Measurements from ENCODE around the gene CFAP54. TPM values are rescaled to one million over a fixed set of nuclear protein-coding genes. Genes with fewer than 3 reads are reported as not detected.

The CFAP54 gene
- polyA plus RNA-seq, 1 donor = 0.46 TPM

DNA sequence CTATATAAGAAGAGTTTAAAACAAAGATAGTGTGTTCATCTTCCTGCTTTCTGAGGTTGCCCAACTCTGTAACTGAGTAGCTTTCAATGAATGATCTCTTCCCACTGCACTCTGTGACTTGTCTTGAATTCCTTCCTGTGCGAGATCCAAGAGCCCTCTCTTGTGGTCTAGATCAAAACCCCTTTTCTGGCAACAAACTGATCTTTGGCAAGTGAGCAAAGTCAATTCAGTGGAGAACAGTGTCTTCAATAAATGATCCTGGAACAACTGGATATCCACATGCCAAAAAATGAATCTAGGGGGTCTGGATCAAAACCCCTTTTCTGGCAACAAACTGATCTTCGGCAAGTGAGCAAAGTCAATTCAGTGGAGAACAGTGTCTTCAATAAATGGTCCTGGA lies 8.5 kb downstream of the CFAP54 start:
- Histone ChIP-seq H3K9me3 (ENCODE audit: control insufficient read depth, low read depth, low read length) (no peaks in the 10 kb centered on the region), H3K27ac (ENCODE audit: low read length) (no peak overlapping the region), H3K27me3 (ENCODE audit: control insufficient read depth, insufficient read depth, low read length) (no peaks in the 10 kb centered on the region), H3K4me1 (ENCODE audit: control insufficient read depth, insufficient read depth, low read length) (no peaks in the 10 kb centered on the region), H3K4me3 (ENCODE audit: low read length) (no peak overlapping the region), H3K36me3 (ENCODE audit: control insufficient read depth, insufficient read depth, low read length) (no peaks in the 10 kb centered on the region)
- no CpG with 5 or more reads among the region's 2 CpGs for WGBS (ENCODE audit: insufficient coverage, low lambda C conversion rate)
- DNase-seq = no peak

DNA sequence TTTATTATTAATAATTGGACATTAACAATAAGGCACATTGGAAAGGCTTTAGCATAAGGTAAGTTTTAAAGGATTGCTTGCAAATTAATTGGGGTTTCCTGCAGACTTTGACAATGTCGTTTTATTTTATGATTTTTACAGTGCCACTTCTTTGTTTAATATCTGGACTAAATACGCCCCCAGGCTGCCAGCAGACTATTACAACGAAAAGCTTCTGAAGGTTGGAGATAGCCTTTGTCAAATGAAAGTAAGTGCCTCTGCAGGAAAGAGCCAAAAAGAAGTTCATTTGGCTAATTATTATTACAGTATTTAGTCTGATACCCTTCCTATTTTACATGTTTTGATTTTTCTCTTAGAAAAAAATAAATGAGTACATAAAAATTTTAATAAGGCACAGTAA lies 11.3 kb downstream of the CFAP54 start:
- no peaks in the 10 kb centered on the region for H3K36me3 ChIP-seq (ENCODE audit: control insufficient read depth, insufficient read depth, low read length)
- no peak overlapping the region for H3K27ac ChIP-seq (ENCODE audit: low read length)
- no peak for DNase-seq
- H3K27me3 ChIP-seq (ENCODE audit: control insufficient read depth, insufficient read depth, low read length) = no peaks in the 10 kb centered on the region
- no peaks in the 10 kb centered on the region for H3K9me3 ChIP-seq (ENCODE audit: control insufficient read depth, low read depth, low read length)
- no peak overlapping the region for H3K4me3 ChIP-seq (ENCODE audit: low read length)
- no peaks in the 10 kb centered on the region for H3K4me1 ChIP-seq (ENCODE audit: control insufficient read depth, insufficient read depth, low read length)
- WGBS (ENCODE audit: insufficient coverage, low lambda C conversion rate) = 86% methylated on average over 2 of the region's 3 CpGs

DNA sequence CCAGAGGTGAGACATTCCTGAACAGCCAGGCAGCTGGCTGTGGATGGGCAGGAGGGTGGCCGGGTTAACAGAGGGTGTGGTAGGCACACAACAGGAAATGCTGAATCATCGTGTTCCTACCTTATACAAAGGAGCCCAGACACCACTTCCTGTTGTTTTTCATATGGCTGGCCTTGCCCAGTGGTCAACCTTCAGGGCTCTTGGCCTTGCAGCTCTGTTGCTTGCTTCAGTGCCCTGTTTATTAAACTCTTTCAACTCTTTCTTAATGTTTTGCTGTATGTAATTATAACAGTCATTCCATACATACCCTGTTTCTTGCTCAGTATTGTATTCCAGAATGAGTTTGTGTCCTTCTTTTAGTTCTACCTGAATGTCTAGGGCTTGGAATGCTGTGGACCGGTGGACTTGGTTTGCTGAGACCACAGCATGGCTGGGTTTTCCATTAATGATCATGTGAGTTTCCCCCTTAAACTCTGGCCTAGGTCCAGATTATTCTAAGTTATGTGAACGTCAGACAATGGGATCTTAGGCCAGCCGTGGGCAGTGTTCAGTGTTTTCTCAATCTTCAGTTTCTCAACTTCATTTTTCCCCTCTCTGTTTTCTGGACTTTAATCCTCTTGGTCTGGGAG lies 11.9 kb downstream of the CFAP54 start:
- DNase-seq = no peak
- H3K4me3 ChIP-seq (ENCODE audit: low read length) = no peak overlapping the region
- no peaks in the 10 kb centered on the region for H3K9me3 ChIP-seq (ENCODE audit: control insufficient read depth, low read depth, low read length)
- H3K4me1 ChIP-seq (ENCODE audit: control insufficient read depth, insufficient read depth, low read length) = no peaks in the 10 kb centered on the region
- H3K36me3 ChIP-seq (ENCODE audit: control insufficient read depth, insufficient read depth, low read length) = no peaks in the 10 kb centered on the region
- H3K27ac ChIP-seq (ENCODE audit: low read length) = no peak overlapping the region
- H3K27me3 ChIP-seq (ENCODE audit: control insufficient read depth, insufficient read depth, low read length) = no peaks in the 10 kb centered on the region
- WGBS (ENCODE audit: insufficient coverage, low lambda C conversion rate) = no CpG with 5 or more reads among the region's 5 CpGs

DNA sequence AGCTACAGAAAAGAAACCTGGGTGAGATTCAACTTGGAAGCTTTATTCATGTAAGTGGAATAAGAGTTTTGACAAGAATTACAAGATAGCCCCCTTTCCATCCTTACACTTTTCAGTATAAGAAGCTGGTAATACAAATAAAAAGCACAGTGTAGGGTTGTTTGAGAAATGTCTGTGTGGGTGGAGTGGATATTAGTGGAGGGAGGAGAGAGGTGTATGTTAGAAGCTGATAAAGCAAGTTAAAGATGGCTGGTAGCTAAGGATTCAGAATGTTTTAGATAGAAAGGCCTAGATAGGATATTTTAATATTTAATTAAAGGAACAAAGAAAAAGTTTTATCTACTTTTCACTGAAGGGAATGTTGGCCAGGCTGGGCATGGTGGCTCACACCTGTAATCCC lies 12.5 kb downstream of the CFAP54 start:
- Histone ChIP-seq H3K4me1 (ENCODE audit: control insufficient read depth, insufficient read depth, low read length) (no peaks in the 10 kb centered on the region), H3K36me3 (ENCODE audit: control insufficient read depth, insufficient read depth, low read length) (no peaks in the 10 kb centered on the region), H3K27ac (ENCODE audit: low read length) (no peak overlapping the region), H3K4me3 (ENCODE audit: low read length) (no peak overlapping the region), H3K9me3 (ENCODE audit: control insufficient read depth, low read depth, low read length) (no peaks in the 10 kb centered on the region), H3K27me3 (ENCODE audit: control insufficient read depth, insufficient read depth, low read length) (no peaks in the 10 kb centered on the region)
- DNase-seq = no peak

DNA sequence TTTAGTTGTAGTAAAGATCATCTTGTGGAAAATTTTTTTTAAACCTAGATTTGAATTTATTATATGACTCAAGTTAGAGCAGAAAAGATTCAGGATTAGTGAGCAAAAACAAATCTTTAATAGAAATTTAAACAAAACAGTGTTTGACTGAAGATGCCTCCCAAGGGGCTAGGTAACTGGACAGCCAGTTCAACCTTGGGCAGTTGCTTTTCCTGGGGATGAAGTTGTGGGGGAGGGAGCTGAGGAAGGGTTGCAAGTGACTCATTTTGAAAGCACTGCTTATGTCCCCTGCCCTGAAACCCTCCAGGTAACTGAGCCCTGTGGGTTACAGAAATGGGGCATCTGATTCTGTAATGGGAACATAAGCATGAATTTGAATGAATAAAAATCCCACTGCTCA lies 13.1 kb downstream of the CFAP54 start:
- H3K27ac ChIP-seq (ENCODE audit: low read length) = no peak overlapping the region
- DNase-seq = no peak

DNA sequence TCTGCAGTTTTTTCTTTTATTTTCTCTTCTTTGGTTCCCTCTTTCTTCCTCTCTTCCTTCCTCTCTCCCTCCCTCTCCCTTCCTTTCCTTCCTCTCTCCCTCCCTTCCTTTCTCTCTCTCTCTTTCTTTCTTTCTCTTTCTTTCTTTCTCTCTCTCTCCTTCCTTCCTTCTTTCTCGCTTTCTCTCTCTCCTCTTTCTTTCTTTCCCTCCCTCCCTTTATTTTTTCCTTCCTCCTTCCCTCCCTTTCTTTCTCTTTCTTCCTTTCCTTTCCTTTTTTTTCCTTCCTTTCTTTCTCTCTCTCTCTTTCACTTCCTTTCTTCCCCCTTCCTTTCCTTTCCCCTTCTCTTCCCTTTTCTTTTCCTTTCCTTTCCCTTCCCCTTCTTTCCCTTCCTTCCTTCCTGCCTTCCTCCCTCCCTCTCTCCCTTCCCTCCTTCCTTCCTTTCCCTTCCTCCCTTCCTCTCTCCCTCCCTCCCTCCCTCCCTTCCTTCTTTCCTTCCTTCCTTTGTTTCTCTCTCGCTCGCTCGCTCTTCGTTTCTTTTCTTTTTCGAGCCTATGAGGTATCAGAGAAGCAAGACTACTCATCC lies 13.7 kb downstream of the CFAP54 start:
- Histone ChIP-seq H3K4me3 (ENCODE audit: low read length) (no peak overlapping the region), H3K9me3 (ENCODE audit: control insufficient read depth, low read depth, low read length) (no peaks in the 10 kb centered on the region), H3K4me1 (ENCODE audit: control insufficient read depth, insufficient read depth, low read length) (no peaks in the 10 kb centered on the region), H3K36me3 (ENCODE audit: control insufficient read depth, insufficient read depth, low read length) (no peaks in the 10 kb centered on the region), H3K27me3 (ENCODE audit: control insufficient read depth, insufficient read depth, low read length) (no peaks in the 10 kb centered on the region), H3K27ac (ENCODE audit: low read length) (no peak overlapping the region)
- no peak for DNase-seq
- 86% methylated on average over 1 of the region's 6 CpGs for WGBS (ENCODE audit: insufficient coverage, low lambda C conversion rate)

More for the DNA sequence above, 13.1 kb downstream of the CFAP54 start:
- H3K4me3 ChIP-seq (ENCODE audit: low read length) = no peak overlapping the region
- H3K27me3 ChIP-seq (ENCODE audit: control insufficient read depth, insufficient read depth, low read length) = no peaks in the 10 kb centered on the region
- no peaks in the 10 kb centered on the region for H3K36me3 ChIP-seq (ENCODE audit: control insufficient read depth, insufficient read depth, low read length)
- H3K4me1 ChIP-seq (ENCODE audit: control insufficient read depth, insufficient read depth, low read length) = no peaks in the 10 kb centered on the region
- H3K9me3 ChIP-seq (ENCODE audit: control insufficient read depth, low read depth, low read length) = no peaks in the 10 kb centered on the region

DNA sequence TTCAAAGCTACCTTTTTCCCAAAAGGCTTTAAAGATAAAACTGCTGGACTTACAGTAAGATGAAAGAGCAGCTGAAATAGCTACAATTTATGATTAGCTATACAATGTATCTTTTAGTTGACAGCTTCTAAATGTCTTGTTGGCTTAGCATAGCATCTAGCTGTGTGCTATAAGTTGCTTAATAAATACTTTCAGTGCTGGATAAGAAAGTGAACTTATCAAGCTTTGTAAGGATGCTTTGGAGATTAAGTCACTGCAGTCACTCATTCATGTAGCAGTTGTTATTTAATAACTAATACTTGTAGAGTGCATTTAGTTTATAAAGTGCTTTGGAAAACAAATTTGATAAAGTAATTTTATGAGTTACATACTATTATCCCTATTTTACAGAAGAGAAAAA lies 14.6 kb downstream of the CFAP54 start:
- H3K36me3 ChIP-seq (ENCODE audit: control insufficient read depth, insufficient read depth, low read length) = no peaks in the 10 kb centered on the region
- no peak for DNase-seq
- H3K27ac ChIP-seq (ENCODE audit: low read length) = no peak overlapping the region

DNA sequence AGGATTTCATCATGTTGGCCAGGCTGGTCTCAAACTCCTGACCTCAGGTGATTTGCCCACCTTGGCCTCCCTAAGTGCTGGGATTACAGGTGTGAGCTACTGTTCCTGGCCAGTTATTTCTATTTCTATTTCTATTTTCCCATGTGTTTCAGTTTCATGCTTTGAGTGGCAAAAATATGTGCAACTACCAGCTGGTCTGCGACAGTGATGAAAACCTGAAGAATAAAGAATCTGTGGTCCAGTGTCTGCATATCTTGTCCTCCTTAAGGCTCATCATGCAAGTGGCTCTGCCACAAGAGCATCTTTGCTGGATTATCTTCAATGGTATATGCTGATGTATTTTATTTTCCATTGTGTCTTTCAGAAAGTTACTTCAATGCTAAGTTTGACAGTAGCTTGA lies 17.4 kb downstream of the CFAP54 start:
- Histone ChIP-seq H3K27ac (ENCODE audit: low read length) (no peak overlapping the region), H3K9me3 (ENCODE audit: control insufficient read depth, low read depth, low read length) (no peaks in the 10 kb centered on the region), H3K4me1 (ENCODE audit: control insufficient read depth, insufficient read depth, low read length) (no peaks in the 10 kb centered on the region), H3K4me3 (ENCODE audit: low read length) (no peak overlapping the region), H3K36me3 (ENCODE audit: control insufficient read depth, insufficient read depth, low read length) (no peaks in the 10 kb centered on the region), H3K27me3 (ENCODE audit: control insufficient read depth, insufficient read depth, low read length) (no peaks in the 10 kb centered on the region)
- WGBS (ENCODE audit: insufficient coverage, low lambda C conversion rate) = no CpG with 5 or more reads among the region's 1 CpG
- DNase-seq = no peak

More for the DNA sequence above, 14.6 kb downstream of the CFAP54 start:
- H3K4me3 ChIP-seq (ENCODE audit: low read length) = no peak overlapping the region
- no peaks in the 10 kb centered on the region for H3K27me3 ChIP-seq (ENCODE audit: control insufficient read depth, insufficient read depth, low read length)
- H3K9me3 ChIP-seq (ENCODE audit: control insufficient read depth, low read depth, low read length) = no peaks in the 10 kb centered on the region
- no peaks in the 10 kb centered on the region for H3K4me1 ChIP-seq (ENCODE audit: control insufficient read depth, insufficient read depth, low read length)

DNA sequence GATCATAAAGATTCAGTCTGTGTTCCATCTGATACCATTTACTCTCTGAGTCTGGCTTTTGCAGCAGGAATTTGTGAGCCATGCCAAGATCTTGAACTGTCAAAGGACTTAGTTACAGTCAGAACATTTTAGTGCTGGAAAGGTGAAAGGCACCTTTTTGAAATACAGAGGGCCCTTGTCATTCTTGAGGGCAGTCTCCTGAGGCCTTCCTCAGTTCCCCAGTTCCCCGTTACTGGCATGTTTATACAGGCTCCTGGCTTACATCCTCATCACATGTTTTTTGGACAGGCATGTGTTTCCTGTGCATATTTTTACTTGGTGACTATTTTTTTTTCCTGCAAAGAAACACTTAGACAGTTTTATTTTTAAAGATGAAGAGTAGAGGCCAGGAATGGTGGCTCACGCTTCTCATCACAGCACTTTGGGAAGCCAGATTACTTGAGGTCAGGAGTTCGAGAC lies 21.0 kb downstream of the CFAP54 start:
- no peaks in the 10 kb centered on the region for H3K36me3 ChIP-seq (ENCODE audit: control insufficient read depth, insufficient read depth, low read length)
- DNase-seq = no peak
- WGBS (ENCODE audit: insufficient coverage, low lambda C conversion rate) = no CpG with 5 or more reads among the region's 3 CpGs
- no peak overlapping the region for H3K4me3 ChIP-seq (ENCODE audit: low read length)
- no peaks in the 10 kb centered on the region for H3K4me1 ChIP-seq (ENCODE audit: control insufficient read depth, insufficient read depth, low read length)
- no peak overlapping the region for H3K27ac ChIP-seq (ENCODE audit: low read length)
- H3K27me3 ChIP-seq (ENCODE audit: control insufficient read depth, insufficient read depth, low read length) = no peaks in the 10 kb centered on the region
- no peaks in the 10 kb centered on the region for H3K9me3 ChIP-seq (ENCODE audit: control insufficient read depth, low read depth, low read length)

DNA sequence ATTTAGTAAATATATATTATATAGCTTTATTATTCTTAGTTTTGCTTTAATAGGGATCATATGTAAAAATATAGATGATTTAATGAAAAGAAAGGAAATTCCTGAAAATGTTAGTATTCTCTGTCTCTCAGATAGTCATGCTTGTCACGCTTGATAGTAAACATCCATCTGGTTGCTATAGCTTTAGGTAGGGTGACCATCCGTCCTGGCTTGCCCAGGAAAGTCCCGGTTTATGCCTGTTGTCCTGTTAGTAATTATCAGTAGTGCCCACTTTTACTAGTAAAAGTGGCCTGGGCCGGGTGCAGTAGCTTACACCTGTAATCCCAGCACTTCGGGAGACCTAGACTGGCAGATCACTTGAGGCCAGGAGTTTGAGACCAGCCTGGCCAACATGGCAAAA lies 23.8 kb downstream of the CFAP54 start:
- no peak overlapping the region for H3K27ac ChIP-seq (ENCODE audit: low read length)
- 80% methylated on average over 1 of the region's 5 CpGs for WGBS (ENCODE audit: insufficient coverage, low lambda C conversion rate)
- no peaks in the 10 kb centered on the region for H3K9me3 ChIP-seq (ENCODE audit: control insufficient read depth, low read depth, low read length)
- no peak overlapping the region for H3K4me3 ChIP-seq (ENCODE audit: low read length)
- DNase-seq = no peak
- no peaks in the 10 kb centered on the region for H3K36me3 ChIP-seq (ENCODE audit: control insufficient read depth, insufficient read depth, low read length)
- H3K4me1 ChIP-seq (ENCODE audit: control insufficient read depth, insufficient read depth, low read length) = no peaks in the 10 kb centered on the region
- no peaks in the 10 kb centered on the region for H3K27me3 ChIP-seq (ENCODE audit: control insufficient read depth, insufficient read depth, low read length)

DNA sequence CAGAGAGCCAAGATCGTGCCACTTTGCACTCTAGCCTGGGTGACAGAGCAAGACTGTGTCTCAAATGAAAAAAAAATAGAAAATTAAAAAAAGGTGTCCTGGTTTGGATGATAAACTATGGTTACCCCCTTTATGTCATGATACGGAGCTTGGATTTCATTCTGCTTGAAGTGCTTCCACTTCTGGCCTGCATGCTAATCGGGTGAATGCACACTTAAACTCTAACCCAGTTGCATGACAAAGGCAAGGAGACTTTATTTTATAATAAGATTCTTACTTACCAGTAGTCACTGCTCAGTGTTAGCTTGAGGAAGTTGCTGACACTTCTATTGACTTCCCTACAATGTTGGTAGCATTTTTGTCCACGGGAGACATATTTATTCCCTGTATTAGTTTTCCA lies 24.3 kb downstream of the CFAP54 start:
- Histone ChIP-seq H3K27ac (ENCODE audit: low read length) (no peak overlapping the region), H3K9me3 (ENCODE audit: control insufficient read depth, low read depth, low read length) (no peaks in the 10 kb centered on the region), H3K27me3 (ENCODE audit: control insufficient read depth, insufficient read depth, low read length) (no peaks in the 10 kb centered on the region), H3K4me1 (ENCODE audit: control insufficient read depth, insufficient read depth, low read length) (no peaks in the 10 kb centered on the region), H3K36me3 (ENCODE audit: control insufficient read depth, insufficient read depth, low read length) (no peaks in the 10 kb centered on the region), H3K4me3 (ENCODE audit: low read length) (no peak overlapping the region)
- WGBS (ENCODE audit: insufficient coverage, low lambda C conversion rate) = no CpG with 5 or more reads among the region's 4 CpGs
- no peak for DNase-seq

Measured in large intestine (tissue), 3 donors.